GM19239 (cell line): Measurements from ENCODE around the gene ZNF775.

Experiments used
- DNase-seq: peaks from one replicate; pipeline ENCODE4 v3.0.0; 2011; ENCODE audit warnings: low spot score; ENCODE audit not compliant: insufficient read length
- FAIRE-seq: peaks from 2 replicates; lab custom pipeline; 2011; peaks lifted over from hg19 to GRCh38; lab: Jason Lieb, UNC

ZNF775 gene

GRCh38 chr7:150430465-150431085 lies 51.4 kb downstream of the ZNF775 start:
- FAIRE-seq = no peak

GRCh38 chr7:150431839-150432658 lies 52.9 kb downstream of the ZNF775 start:
- FAIRE-seq (no peak), DNase-seq (no peak)

More at GRCh38 chr7:150430465-150431085, 51.4 kb downstream of the ZNF775 start:
- DNase-seq = no peak

GRCh38 chr7:150432915-150433892 lies 54.1 kb downstream of the ZNF775 start:
- peak; percentile 91 for FAIRE-seq
- no peak for DNase-seq

GRCh38 chr7:150434240-150434639 lies 55.1 kb downstream of the ZNF775 start:
- DNase-seq = no peak
- peak; percentile 8 for FAIRE-seq

- DNase-seq (no peak), FAIRE-seq (no peak)
These were observed 55.9 kb downstream of the ZNF775 start for GRCh38 chr7:150435047-150435389.

- FAIRE-seq (peak; percentile 99), DNase-seq (peak; percentile 62)
These were observed 56.4 kb downstream of the ZNF775 start for GRCh38 chr7:150435390-150436073.

GRCh38 chr7:150439967-150440366 lies 60.8 kb downstream of the ZNF775 start:
- no peak for DNase-seq
- FAIRE-seq = peak; percentile 72

- no peak for FAIRE-seq
- no peak for DNase-seq
These were observed 62.4 kb downstream of the ZNF775 start for GRCh38 chr7:150441524-150441923.

GRCh38 chr7:150442811-150443210 lies 63.7 kb downstream of the ZNF775 start:
- no peak for FAIRE-seq
- no peak for DNase-seq

- no peak for FAIRE-seq
- DNase-seq = no peak
These were observed 64.8 kb downstream of the ZNF775 start for GRCh38 chr7:150443793-150444540.

GRCh38 chr7:150444674-150445365 lies 65.7 kb downstream of the ZNF775 start:
- DNase-seq (no peak), FAIRE-seq (no peak)

- DNase-seq = no peak
- no peak for FAIRE-seq
These were observed 67.3 kb downstream of the ZNF775 start for GRCh38 chr7:150446288-150446938.
